MM.1S (cell line): ENCODE results near the gene CDX2.

Experiments used
- DNase-seq: peaks from one replicate; pipeline ENCODE4 v3.0.0-alpha.2; 2015
- H2AFZ ChIP-seq: fragments of 300-600 bp; sonication (generic); 2 replicates; pipeline ENCODE4 v1.6.0; 2016; ENCODE audit warnings: antibody characterized with exemption, low read length
- H3F3A ChIP-seq: fragments of 300-600 bp; sonication (generic); 2 replicates; pipeline ENCODE4 v1.6.1; 2016; ENCODE audit warnings: mild to moderate bottlenecking, antibody characterized with exemption, low read length, moderate library complexity, mixed read lengths; ENCODE audit not compliant: insufficient read depth
- H3K27ac ChIP-seq: fragments of 300-600 bp; sonication (generic); 2 replicates; pipeline ENCODE4 v1.5.1; 2016; ENCODE audit warnings: mild to moderate bottlenecking, low read length
- H3K27me3 ChIP-seq: fragments of 300-600 bp; sonication (generic); replicated peaks from 2 replicates; pipeline ENCODE4 v1.6.0; 2016; ENCODE audit warnings: low read length; ENCODE audit not compliant: insufficient read depth
- H3K36me3 ChIP-seq: fragments of 300-600 bp; sonication (generic); replicated peaks from 2 replicates; pipeline ENCODE4 v1.6.1; 2016; ENCODE audit warnings: mild to moderate bottlenecking, low read length, mixed read lengths; ENCODE audit not compliant: insufficient read depth
- H3K4me1 ChIP-seq: fragments of 300-600 bp; sonication (generic); 2 replicates; pipeline ENCODE4 v1.6.1; 2016; ENCODE audit warnings: low read length, mixed read lengths
- H3K4me2 ChIP-seq: fragments of 300-600 bp; sonication (generic); 2 replicates; pipeline ENCODE4 v1.6.0; 2016; ENCODE audit warnings: low read depth, low read length
- H3K4me3 ChIP-seq: fragments of 300-600 bp; sonication (generic); 2 replicates; pipeline ENCODE4 v1.5.1; 2016; ENCODE audit warnings: low read length, mixed read lengths
- H3K79me2 ChIP-seq: fragments of 300-600 bp; sonication (generic); 2 replicates; pipeline ENCODE4 v1.6.1; 2016; ENCODE audit warnings: mixed run types, low read length, mixed read lengths
- H3K9ac ChIP-seq: fragments of 300-600 bp; sonication (generic); 2 replicates; pipeline ENCODE4 v1.6.1; 2016; ENCODE audit warnings: low read length, mixed read lengths
- H3K9me2 ChIP-seq: fragments of 300-600 bp; sonication (generic); replicated peaks from 2 replicates; pipeline ENCODE4 v1.6.1; 2016; ENCODE audit warnings: mild to moderate bottlenecking, low read length, mixed read lengths; ENCODE audit not compliant: insufficient read depth
- H3K9me3 ChIP-seq: fragments of 300-600 bp; sonication (generic); replicated peaks from 2 replicates; pipeline ENCODE4 v1.6.1; 2016; ENCODE audit warnings: mild to moderate bottlenecking, low read length, mixed read lengths; ENCODE audit not compliant: insufficient read depth
- H4K20me1 ChIP-seq: fragments of 300-600 bp; sonication (generic); 2 replicates; pipeline ENCODE4 v1.6.1; 2016; ENCODE audit warnings: mild to moderate bottlenecking, low read length, moderate library complexity, mixed read lengths; ENCODE audit not compliant: insufficient read depth
- EZH2 ChIP-seq: fragments of 300-600 bp; sonication (generic); optimal IDR thresholded peaks from 2 replicates; pipeline ENCODE3; 2017; ENCODE audit warnings: low read depth, mild to moderate bottlenecking, antibody characterized with exemption, low read length, mixed read lengths
- EZH2phosphoT487 ChIP-seq: fragments of 300-600 bp; sonication (generic); IDR thresholded peaks from 2 replicates; pipeline ENCODE4 v1.6.1; 2018; ENCODE audit warnings: antibody characterized with exemption, low read length
- TF ChIP-seq, protein P1 (sequence below): fragments of 300-600 bp; sonication (generic); IDR thresholded peaks from 2 replicates; pipeline ENCODE4 v1.5.1; 2016; ENCODE audit warnings: antibody characterized with exemption, low read length, mixed read lengths

The CDX2 gene

DNA sequence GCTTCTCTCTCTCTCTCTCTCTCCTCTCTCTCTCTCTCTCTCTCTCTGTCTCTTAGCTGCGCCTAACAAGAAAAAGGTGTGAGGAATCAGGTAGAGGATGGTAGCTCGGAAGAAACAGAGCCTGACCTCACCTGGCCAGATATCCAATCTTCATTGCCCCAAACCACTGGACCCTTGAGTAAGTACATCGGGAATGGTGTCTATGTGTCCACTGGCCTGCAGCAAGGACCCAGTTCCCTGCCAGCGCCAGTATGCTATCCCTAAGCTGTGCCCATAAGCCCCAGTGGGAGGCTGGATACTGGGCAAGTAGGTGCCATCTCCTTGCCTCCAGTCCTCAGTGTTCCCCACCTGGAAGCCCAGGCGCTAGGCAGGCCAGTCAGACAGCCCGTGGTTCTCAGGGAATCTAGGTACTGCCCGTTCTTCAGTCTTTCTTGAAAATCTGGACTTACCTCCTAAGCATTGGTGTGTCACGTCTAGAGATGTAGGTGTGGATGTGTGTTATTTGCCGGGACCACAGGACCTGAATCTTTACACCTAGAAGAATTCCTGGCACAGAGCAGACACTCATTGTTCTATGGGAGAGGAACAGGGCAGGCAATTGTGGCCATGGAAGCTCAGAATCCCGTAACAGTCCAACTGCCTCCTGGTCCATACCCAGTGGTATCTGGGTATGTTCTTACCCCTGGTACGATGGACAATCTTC is 12.0 kb upstream of the CDX2 start:
- no peak overlapping the region for H3K9ac ChIP-seq
- no peak overlapping the region for H3K4me3 ChIP-seq
- H4K20me1 ChIP-seq, result no peaks in the 10 kb centered on the region
- H3K27ac ChIP-seq, result no peak overlapping the region
- H3K27me3 ChIP-seq, result no peaks in the 10 kb centered on the region
- H2AFZ ChIP-seq, result no peak overlapping the region
- no peaks in the 10 kb centered on the region for H3K4me1 ChIP-seq
- no peaks in the 10 kb centered on the region for H3F3A ChIP-seq
- DNase-seq, result no peak
- TF ChIP-seq EZH2phosphoT487, result no peak
- TF ChIP-seq, protein P1, sequence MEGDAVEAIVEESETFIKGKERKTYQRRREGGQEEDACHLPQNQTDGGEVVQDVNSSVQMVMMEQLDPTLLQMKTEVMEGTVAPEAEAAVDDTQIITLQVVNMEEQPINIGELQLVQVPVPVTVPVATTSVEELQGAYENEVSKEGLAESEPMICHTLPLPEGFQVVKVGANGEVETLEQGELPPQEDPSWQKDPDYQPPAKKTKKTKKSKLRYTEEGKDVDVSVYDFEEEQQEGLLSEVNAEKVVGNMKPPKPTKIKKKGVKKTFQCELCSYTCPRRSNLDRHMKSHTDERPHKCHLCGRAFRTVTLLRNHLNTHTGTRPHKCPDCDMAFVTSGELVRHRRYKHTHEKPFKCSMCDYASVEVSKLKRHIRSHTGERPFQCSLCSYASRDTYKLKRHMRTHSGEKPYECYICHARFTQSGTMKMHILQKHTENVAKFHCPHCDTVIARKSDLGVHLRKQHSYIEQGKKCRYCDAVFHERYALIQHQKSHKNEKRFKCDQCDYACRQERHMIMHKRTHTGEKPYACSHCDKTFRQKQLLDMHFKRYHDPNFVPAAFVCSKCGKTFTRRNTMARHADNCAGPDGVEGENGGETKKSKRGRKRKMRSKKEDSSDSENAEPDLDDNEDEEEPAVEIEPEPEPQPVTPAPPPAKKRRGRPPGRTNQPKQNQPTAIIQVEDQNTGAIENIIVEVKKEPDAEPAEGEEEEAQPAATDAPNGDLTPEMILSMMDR, result no peak
- TF ChIP-seq EZH2, result no peak
- H3K9me3 ChIP-seq, result no peaks in the 10 kb centered on the region
- H3K36me3 ChIP-seq, result no peaks in the 10 kb centered on the region
- H3K79me2 ChIP-seq, result no peaks in the 10 kb centered on the region
- H3K4me2 ChIP-seq, result no peak overlapping the region
- H3K9me2 ChIP-seq, result no peaks in the 10 kb centered on the region

- Histone ChIP-seq H4K20me1 (no peaks in the 10 kb centered on the region), H3K27me3 (no peaks in the 10 kb centered on the region), H2AFZ (no peak overlapping the region), H3K4me3 (no peak overlapping the region), H3K79me2 (no peaks in the 10 kb centered on the region), H3K27ac (no peak overlapping the region), H3K36me3 (no peaks in the 10 kb centered on the region), H3K4me2 (peak overlapping the region; percentile 6; the same call in 1 of the 2 replicates), H3K9me3 (no peaks in the 10 kb centered on the region), H3F3A (no peaks in the 10 kb centered on the region), H3K4me1 (no peaks in the 10 kb centered on the region), H3K9me2 (no peaks in the 10 kb centered on the region), H3K9ac (no peak overlapping the region)
- no peak for DNase-seq
- TF ChIP-seq, protein P1, result no peak
- TF ChIP-seq EZH2 (no peak), EZH2phosphoT487 (no peak)
Observed at GRCh38 chr13:27980280-27980998, 11.3 kb upstream of the CDX2 start.

- Histone ChIP-seq H3K9me3 (no peaks in the 10 kb centered on the region), H3K4me1 (no peaks in the 10 kb centered on the region), H3K27ac (no peak overlapping the region), H3K27me3 (no peaks in the 10 kb centered on the region), H3K9me2 (no peaks in the 10 kb centered on the region), H3K36me3 (no peaks in the 10 kb centered on the region), H3K79me2 (no peaks in the 10 kb centered on the region), H2AFZ (no peak overlapping the region), H4K20me1 (no peaks in the 10 kb centered on the region), H3K4me2 (peak overlapping the region; percentile 6; the same call in 1 of the 2 replicates), H3F3A (no peaks in the 10 kb centered on the region), H3K9ac (no peak overlapping the region), H3K4me3 (no peak overlapping the region)
- no peak for DNase-seq
- TF ChIP-seq EZH2 (no peak), EZH2phosphoT487 (no peak)
- TF ChIP-seq, protein P1, result no peak
Observed at GRCh38 chr13:27979765-27980279, 10.7 kb upstream of the CDX2 start.
